ENCODE measurements around the gene DCHS1.

Gene DCHS1

GRCh38 chr11:6666302-6667183 lies 10.9 kb upstream of the DCHS1 start:
- ATAC-seq (replicated peaks; ENCODE audit: extremely low read depth, poor library complexity, severe bottlenecking): no peak
- H3K4me1 Mint-ChIP-seq: peaks cover 42% of the 10 kb centered on the region

DNA sequence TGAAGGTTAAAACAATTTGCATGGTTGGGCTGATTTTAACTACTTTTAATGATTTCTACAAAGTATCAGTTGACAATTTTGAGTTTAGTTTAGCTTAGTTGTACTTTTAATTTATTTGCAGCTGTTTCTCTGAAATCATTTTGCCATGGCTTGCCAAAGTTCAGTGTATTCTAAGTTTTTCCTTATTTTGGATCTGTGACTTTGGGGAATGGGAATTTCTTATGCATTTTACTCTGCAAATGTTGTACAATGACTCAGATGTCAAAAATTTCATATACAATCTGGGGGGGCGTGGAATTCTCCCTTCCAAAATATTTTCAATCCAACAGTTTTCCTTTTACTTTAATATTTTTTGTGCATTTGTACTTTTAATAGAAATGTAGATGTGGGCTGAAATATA lies 8.9 kb upstream of the DCHS1 start:
- H3K4me1 Mint-ChIP-seq: peaks cover 25% of the 10 kb centered on the region
- H3K36me3 Mint-ChIP-seq (ENCODE audit: insufficient read depth): no peaks in the 10 kb centered on the region

More at GRCh38 chr11:6666302-6667183, 10.9 kb upstream of the DCHS1 start:
- H3K36me3 Mint-ChIP-seq (ENCODE audit: insufficient read depth): no peaks in the 10 kb centered on the region
- peak overlapping the region; percentile 69 for H3K27ac Mint-ChIP-seq (ENCODE audit: low read depth)
- no peak overlapping the region for H3K4me3 Mint-ChIP-seq
- H3K9me3 Mint-ChIP-seq: no peaks in the 10 kb centered on the region
- DNase-seq (ENCODE audit: low spot score in 2 of 2): no peak
- no peaks in the 10 kb centered on the region for H3K27me3 Mint-ChIP-seq

DNA sequence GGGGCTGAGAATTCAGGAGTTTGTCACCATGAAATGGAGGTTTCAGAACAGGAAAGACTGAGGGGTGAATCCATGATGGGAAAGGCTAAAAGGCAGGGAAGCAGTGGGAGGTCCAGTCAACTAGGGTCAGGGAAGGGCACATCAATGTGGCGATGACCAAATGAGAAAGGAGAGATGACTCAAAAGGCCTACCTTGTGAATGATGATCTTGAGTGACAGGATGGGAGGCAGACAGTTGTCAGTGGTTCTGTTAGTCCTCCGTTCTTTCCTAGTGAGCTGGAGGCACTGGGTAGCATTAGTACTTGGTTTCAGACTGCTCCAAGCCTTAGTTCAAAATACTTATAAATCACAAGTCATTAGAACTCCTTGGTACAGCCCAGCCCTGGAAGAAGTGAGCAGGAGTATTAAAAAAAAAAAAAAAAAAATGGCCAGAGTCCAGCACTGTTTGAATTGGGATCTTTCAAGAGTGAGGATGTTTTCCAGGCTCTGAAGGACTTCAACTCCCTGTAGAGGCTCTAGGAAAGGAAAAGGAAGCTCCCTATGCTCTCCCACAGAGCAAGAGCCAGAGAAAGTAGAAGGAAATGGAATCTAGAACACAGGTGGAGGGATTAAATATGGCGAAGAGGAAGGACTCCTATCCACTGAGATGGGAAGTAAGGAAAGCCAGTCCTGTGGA lies 8.3 kb upstream of the DCHS1 start:
- peaks cover 25% of the 10 kb centered on the region for H3K4me1 Mint-ChIP-seq
- H3K27ac Mint-ChIP-seq (ENCODE audit: low read depth): peak overlapping the region; percentile 69
- no peaks in the 10 kb centered on the region for H3K9me3 Mint-ChIP-seq
- no peak for DNase-seq (ENCODE audit: low spot score in 2 of 2)
- H3K4me3 Mint-ChIP-seq: no peak overlapping the region
- H3K36me3 Mint-ChIP-seq (ENCODE audit: insufficient read depth): no peaks in the 10 kb centered on the region
- no peak for ATAC-seq (replicated peaks; ENCODE audit: extremely low read depth, poor library complexity, severe bottlenecking)
- H3K27me3 Mint-ChIP-seq: no peaks in the 10 kb centered on the region

More for the DNA sequence above, 8.9 kb upstream of the DCHS1 start:
- H3K4me3 Mint-ChIP-seq: no peak overlapping the region
- H3K27me3 Mint-ChIP-seq: no peaks in the 10 kb centered on the region
- ATAC-seq (replicated peaks; ENCODE audit: extremely low read depth, poor library complexity, severe bottlenecking): no peak
- no peaks in the 10 kb centered on the region for H3K9me3 Mint-ChIP-seq
- H3K27ac Mint-ChIP-seq (ENCODE audit: low read depth): no peak overlapping the region
- no peak for DNase-seq (ENCODE audit: low spot score in 2 of 2)

- no peak for ATAC-seq (replicated peaks; ENCODE audit: extremely low read depth, poor library complexity, severe bottlenecking)
- H3K9me3 Mint-ChIP-seq: no peaks in the 10 kb centered on the region
Observed at GRCh38 chr11:6660712-6661111, 5.1 kb upstream of the DCHS1 start.

DNA sequence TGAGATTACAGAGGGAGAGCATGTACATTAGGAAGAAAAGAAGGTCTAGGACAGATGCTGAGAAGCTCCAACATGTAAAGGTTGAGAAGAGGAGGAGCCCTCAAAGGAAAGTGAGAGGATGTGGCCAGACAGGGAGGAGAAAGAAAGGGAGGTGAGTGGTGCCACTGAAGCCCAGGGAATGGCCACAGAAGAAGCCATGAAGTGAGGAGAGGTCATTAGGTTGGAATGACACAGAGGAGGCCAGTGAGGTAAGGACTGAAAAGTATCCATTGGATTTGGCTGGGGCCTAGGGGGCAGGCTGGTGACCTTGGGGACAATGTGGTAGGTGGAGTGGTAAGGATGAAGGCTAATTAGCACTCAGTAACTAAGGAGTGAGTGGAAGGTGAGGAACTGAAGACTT lies 3.0 kb upstream of the DCHS1 start:
- Mint-ChIP-seq H3K4me1 (peaks cover 7% of the 10 kb centered on the region), H3K27ac (ENCODE audit: low read depth) (no peak overlapping the region), H3K27me3 (no peaks in the 10 kb centered on the region), H3K9me3 (no peaks in the 10 kb centered on the region), H3K4me3 (no peak overlapping the region), H3K36me3 (ENCODE audit: insufficient read depth) (peaks cover 2% of the 10 kb centered on the region)
- ATAC-seq (replicated peaks; ENCODE audit: extremely low read depth, poor library complexity, severe bottlenecking) (no peak), DNase-seq (ENCODE audit: low spot score in 2 of 2) (no peak)

More at GRCh38 chr11:6660712-6661111, 5.1 kb upstream of the DCHS1 start:
- Mint-ChIP-seq H3K36me3 (ENCODE audit: insufficient read depth) (peaks cover 2% of the 10 kb centered on the region), H3K4me3 (no peak overlapping the region), H3K27me3 (no peaks in the 10 kb centered on the region), H3K27ac (ENCODE audit: low read depth) (no peak overlapping the region), H3K4me1 (peaks cover 10% of the 10 kb centered on the region)
- DNase-seq (ENCODE audit: low spot score in 2 of 2): no peak

DNA sequence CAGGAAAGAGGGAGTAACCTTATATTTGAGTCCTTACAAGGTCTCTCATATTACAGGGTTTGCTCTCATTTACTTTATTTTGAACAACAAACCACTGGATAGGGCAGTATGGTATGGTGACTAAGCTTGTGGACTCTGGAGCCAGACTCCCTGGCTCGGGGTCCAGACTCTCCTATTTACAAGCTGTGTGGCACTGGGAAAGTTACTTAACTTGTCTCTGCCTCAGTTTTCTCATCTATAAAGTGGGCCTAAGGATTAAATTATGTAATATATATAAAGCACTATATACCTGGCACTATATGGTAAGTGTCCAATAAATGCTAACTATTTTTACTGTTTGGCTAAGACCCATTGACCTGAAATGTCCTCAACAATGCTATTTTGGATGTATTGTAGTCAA lies 1.7 kb upstream of the DCHS1 start:
- Mint-ChIP-seq H3K27ac (ENCODE audit: low read depth) (no peak overlapping the region), H3K36me3 (ENCODE audit: insufficient read depth) (peaks cover 2% of the 10 kb centered on the region), H3K27me3 (no peaks in the 10 kb centered on the region), H3K4me3 (no peak overlapping the region), H3K4me1 (no peaks in the 10 kb centered on the region), H3K9me3 (no peaks in the 10 kb centered on the region)
- DNase-seq (ENCODE audit: low spot score in 2 of 2) (no peak), ATAC-seq (replicated peaks; ENCODE audit: extremely low read depth, poor library complexity, severe bottlenecking) (no peak)

DNA sequence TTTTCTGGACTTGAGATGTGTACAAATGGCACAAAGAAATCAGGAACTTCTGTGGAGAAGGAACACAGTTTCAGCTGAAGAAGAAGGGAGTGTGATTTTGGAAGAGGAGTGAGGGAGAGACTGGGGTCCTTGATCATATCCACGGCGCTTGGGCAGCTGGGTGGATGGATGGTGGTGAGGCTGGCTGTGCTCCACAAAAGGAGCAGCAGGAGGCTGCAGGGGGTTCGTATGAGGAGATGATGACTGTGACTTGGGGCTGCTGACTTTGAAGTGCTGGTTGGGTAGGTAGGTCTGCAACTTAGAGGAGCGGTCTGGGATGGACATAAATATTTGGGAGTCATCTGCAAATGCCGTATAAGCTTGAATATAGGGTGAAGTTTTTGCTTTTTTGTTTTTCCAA lies 1.3 kb upstream of the DCHS1 start:
- Mint-ChIP-seq H3K4me1 (no peaks in the 10 kb centered on the region), H3K27ac (ENCODE audit: low read depth) (no peak overlapping the region), H3K36me3 (ENCODE audit: insufficient read depth) (peaks cover 2% of the 10 kb centered on the region), H3K9me3 (no peaks in the 10 kb centered on the region), H3K4me3 (peak overlapping the region; percentile 75), H3K27me3 (no peaks in the 10 kb centered on the region)
- DNase-seq (ENCODE audit: low spot score in 2 of 2): no peak
- ATAC-seq (replicated peaks; ENCODE audit: extremely low read depth, poor library complexity, severe bottlenecking): no peak

DNA sequence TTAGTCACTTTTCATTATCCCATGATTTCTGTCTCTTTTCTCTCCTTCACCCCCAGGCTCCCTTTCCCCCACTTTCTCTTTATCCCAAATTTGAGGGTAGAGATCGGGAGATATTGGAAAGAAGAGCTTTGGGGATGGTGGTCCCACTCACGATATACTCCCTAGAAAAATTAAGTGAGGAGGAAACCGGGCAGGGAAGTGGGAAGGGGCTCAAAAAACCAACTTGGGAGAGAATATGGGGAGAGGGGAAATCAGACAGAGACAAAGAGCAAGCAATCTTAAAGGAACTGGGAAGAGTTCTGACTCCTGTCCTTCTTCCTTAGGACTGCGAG lies 941 bp upstream of the DCHS1 start:
- H3K4me1 Mint-ChIP-seq: no peaks in the 10 kb centered on the region

GRCh38 chr11:6655020-6655789 lies 404 bp downstream of the DCHS1 start:
- no peak overlapping the region for H3K27ac Mint-ChIP-seq (ENCODE audit: low read depth)
- peaks cover 2% of the 10 kb centered on the region for H3K36me3 Mint-ChIP-seq (ENCODE audit: insufficient read depth)
- DNase-seq (ENCODE audit: low spot score in 2 of 2): no peak
- no peaks in the 10 kb centered on the region for H3K27me3 Mint-ChIP-seq
- H3K4me1 Mint-ChIP-seq: no peaks in the 10 kb centered on the region
- no peak overlapping the region for H3K4me3 Mint-ChIP-seq
- ATAC-seq (replicated peaks; ENCODE audit: extremely low read depth, poor library complexity, severe bottlenecking): peak; percentile 45
- H3K9me3 Mint-ChIP-seq: no peaks in the 10 kb centered on the region

More for the DNA sequence above, 941 bp upstream of the DCHS1 start:
- DNase-seq (ENCODE audit: low spot score in 2 of 2): no peak
- no peak overlapping the region for H3K27ac Mint-ChIP-seq (ENCODE audit: low read depth)
- no peaks in the 10 kb centered on the region for H3K27me3 Mint-ChIP-seq
- no peaks in the 10 kb centered on the region for H3K9me3 Mint-ChIP-seq
- H3K36me3 Mint-ChIP-seq (ENCODE audit: insufficient read depth): peaks cover 2% of the 10 kb centered on the region
- H3K4me3 Mint-ChIP-seq: peak overlapping the region; percentile 75
- ATAC-seq (replicated peaks; ENCODE audit: extremely low read depth, poor library complexity, severe bottlenecking): no peak

DNA sequence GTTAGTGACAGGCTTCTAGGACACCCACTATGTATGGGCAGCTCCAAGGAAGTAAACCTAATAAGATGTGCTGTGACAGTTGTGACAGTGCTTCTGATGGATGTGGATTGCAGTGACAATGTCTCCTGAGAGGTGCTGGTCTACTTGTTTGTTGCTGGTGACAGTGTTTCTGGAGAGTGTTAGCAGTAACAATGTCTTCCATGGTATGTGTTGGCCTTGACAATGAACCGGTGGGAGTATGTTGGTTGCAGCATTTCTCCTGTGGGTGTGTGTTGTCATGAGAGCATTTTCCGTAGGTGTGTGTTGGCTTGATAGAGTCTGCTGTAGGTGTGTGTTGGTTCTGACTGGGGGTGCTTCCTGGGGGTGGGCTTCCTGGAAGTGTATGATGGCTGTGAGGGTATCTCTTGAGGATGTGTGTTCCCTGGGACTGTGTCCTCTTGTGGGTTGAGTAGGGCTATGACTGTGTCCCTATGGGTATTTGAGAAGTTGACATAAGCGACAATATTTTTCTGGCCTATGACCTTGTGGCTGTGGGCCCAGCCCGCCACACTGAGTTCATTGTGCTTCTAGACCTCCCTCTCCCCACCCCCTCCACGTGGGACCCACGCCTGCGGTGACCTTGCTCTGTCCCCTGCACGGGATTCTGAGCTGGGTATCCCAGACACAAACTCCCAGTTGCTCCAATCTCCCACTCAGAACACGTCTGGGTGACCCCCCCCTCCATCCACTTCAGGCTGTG lies 1.2 kb downstream of the DCHS1 start:
- ATAC-seq (replicated peaks; ENCODE audit: extremely low read depth, poor library complexity, severe bottlenecking): no peak

DNA sequence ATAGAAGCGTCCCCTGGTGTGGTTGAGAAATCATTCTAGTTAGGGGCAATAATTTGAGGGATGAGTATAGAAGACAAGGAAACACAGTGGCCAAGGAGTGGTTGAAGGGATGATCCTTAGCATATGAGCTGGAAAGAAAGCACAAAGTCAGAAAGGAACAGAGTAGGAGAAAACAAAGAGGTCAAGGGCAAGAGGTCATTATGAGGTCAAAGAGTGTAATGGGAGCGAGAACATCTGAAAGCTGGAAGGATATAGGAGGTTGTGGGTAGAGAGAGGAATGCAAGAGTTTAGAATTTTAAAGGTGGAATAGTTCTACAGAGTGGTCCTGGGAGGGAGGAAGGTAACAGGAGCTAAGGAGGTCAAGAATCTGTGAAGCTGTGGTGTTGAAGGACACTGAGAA lies 2.0 kb downstream of the DCHS1 start:
- no peak overlapping the region for H3K4me3 Mint-ChIP-seq
- no peaks in the 10 kb centered on the region for H3K4me1 Mint-ChIP-seq
- no peak for ATAC-seq (replicated peaks; ENCODE audit: extremely low read depth, poor library complexity, severe bottlenecking)
- DNase-seq (ENCODE audit: low spot score in 2 of 2): no peak
- no peak overlapping the region for H3K27ac Mint-ChIP-seq (ENCODE audit: low read depth)
- H3K27me3 Mint-ChIP-seq: no peaks in the 10 kb centered on the region
- peaks cover 2% of the 10 kb centered on the region for H3K36me3 Mint-ChIP-seq (ENCODE audit: insufficient read depth)
- H3K9me3 Mint-ChIP-seq: no peaks in the 10 kb centered on the region

More for the DNA sequence above, 1.2 kb downstream of the DCHS1 start:
- Mint-ChIP-seq H3K36me3 (ENCODE audit: insufficient read depth) (peaks cover 2% of the 10 kb centered on the region), H3K27me3 (no peaks in the 10 kb centered on the region), H3K4me3 (no peak overlapping the region), H3K4me1 (no peaks in the 10 kb centered on the region), H3K27ac (ENCODE audit: low read depth) (no peak overlapping the region), H3K9me3 (no peaks in the 10 kb centered on the region)
- no peak for DNase-seq (ENCODE audit: low spot score in 2 of 2)

DNA sequence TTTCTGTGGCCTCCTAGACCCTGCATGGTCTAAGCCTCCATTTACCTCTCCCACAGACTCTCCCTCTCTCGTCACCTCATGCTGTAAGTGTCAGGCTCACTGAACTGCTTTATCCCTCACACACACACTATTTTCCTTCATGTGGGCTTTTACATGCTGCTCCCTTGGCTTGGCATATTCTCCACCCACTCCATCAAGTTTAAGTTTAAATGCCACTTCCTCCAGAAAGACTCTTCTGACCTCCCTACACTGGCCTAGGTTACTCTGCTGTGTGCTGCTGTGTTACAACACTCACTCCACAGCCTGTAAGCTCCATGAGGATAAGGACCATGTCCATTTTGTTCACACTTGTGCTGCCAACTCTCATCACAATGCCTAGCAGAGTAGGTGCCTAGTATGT lies 2.5 kb downstream of the DCHS1 start:
- Mint-ChIP-seq H3K27me3 (no peaks in the 10 kb centered on the region), H3K4me1 (no peaks in the 10 kb centered on the region), H3K9me3 (no peaks in the 10 kb centered on the region), H3K27ac (ENCODE audit: low read depth) (no peak overlapping the region), H3K36me3 (ENCODE audit: insufficient read depth) (peaks cover 2% of the 10 kb centered on the region), H3K4me3 (no peak overlapping the region)
- no peak for DNase-seq (ENCODE audit: low spot score in 2 of 2)
- ATAC-seq (replicated peaks; ENCODE audit: extremely low read depth, poor library complexity, severe bottlenecking): no peak

Measured in central memory CD8-positive, alpha-beta T cell (primary cell).